SIG-M5 (cell line): ENCODE data around the gene SPATA20.

Experiments
- DNase-seq: peaks from one replicate; lab custom pipeline; 2025; lab: John Stamatoyannopoulos, UW

The SPATA20 gene

GRCh38 chr17:50559674-50560184 lies 12.8 kb downstream of the SPATA20 start:
- DNase-seq: no peak

- no peak for DNase-seq
Observed at GRCh38 chr17:50560185-50560824, 13.3 kb downstream of the SPATA20 start, which contains the start of gene CACNA1G. TSS of gene CACNA1G (plus strand) at chr17:50560715. CDS start at chr17:50561460, 745 bp downstream.

GRCh38 chr17:50560931-50561745 lies 14.2 kb downstream of the SPATA20 start:
- no peak for DNase-seq

- DNase-seq: no peak
Observed at GRCh38 chr17:50561746-50562141, 14.8 kb downstream of the SPATA20 start.

GRCh38 chr17:50562242-50563091 lies 15.5 kb downstream of the SPATA20 start:
- no peak for DNase-seq

- DNase-seq: no peak
Observed at GRCh38 chr17:50563092-50563511, 16.1 kb downstream of the SPATA20 start.

GRCh38 chr17:50564916-50565315 lies 17.9 kb downstream of the SPATA20 start:
- no peak for DNase-seq

GRCh38 chr17:50565402-50566350 lies 18.7 kb downstream of the SPATA20 start:
- no peak for DNase-seq

GRCh38 chr17:50566886-50567285 lies 19.9 kb downstream of the SPATA20 start:
- no peak for DNase-seq

- no peak for DNase-seq
Observed at GRCh38 chr17:50568659-50569058, 21.7 kb downstream of the SPATA20 start.

- no peak for DNase-seq
Observed at GRCh38 chr17:50569592-50569991, 22.6 kb downstream of the SPATA20 start.

GRCh38 chr17:50570032-50570431 lies 23.1 kb downstream of the SPATA20 start:
- no peak for DNase-seq

GRCh38 chr17:50570528-50570927 lies 23.6 kb downstream of the SPATA20 start:
- DNase-seq: no peak

- no peak for DNase-seq
Observed at GRCh38 chr17:50571681-50572080, 24.7 kb downstream of the SPATA20 start.

- DNase-seq: no peak
Observed at GRCh38 chr17:50572541-50572940, 25.6 kb downstream of the SPATA20 start.

GRCh38 chr17:50573866-50574611 lies 27.1 kb downstream of the SPATA20 start:
- no peak for DNase-seq

GRCh38 chr17:50575581-50576210 lies 28.7 kb downstream of the SPATA20 start:
- no peak for DNase-seq

GRCh38 chr17:50576864-50577263 lies 29.9 kb downstream of the SPATA20 start:
- DNase-seq: no peak

GRCh38 chr17:50577451-50577954 lies 30.5 kb downstream of the SPATA20 start:
- DNase-seq: no peak

GRCh38 chr17:50578173-50578572 lies 31.2 kb downstream of the SPATA20 start:
- DNase-seq: no peak
